OCI-LY7 (cell line): ENCODE measurements around the gene B3GAT3. TPM values are rescaled to one million over a fixed set of nuclear protein-coding genes. Genes with fewer than 3 reads are reported as not detected.
A peak's percentile ranks its signal among the peaks of the same experiment; 100 is the strongest.

Experiments
- BruUV-seq: library from RNA; stranded (reverse); fragments of 400-500 nt; replicated peaks from 2 replicates; lab custom pipeline; 2021; lab: Mats Ljungman, UMichigan
- CTCF ChIA-PET: fragments of 300-600 bp; sonication (Branson Sonifier 250); formaldehyde crosslinking; loops from one replicate; lab custom pipeline; 2022; ENCODE audit warnings: antibody characterized with exemption; ENCODE audit not compliant: unreplicated experiment; lab: Charles Lee
- POLR2A ChIA-PET: fragments of 300-600 bp; sonication (Branson Sonifier 250); formaldehyde crosslinking; loops from one replicate; lab custom pipeline; 2022; ENCODE audit warnings: antibody characterized with exemption; lab: Charles Lee
- DNase-seq: peaks from one replicate; pipeline ENCODE4 v3.0.0-alpha.2; 2015; ENCODE audit warnings: low spot score
- H2AFZ ChIP-seq: fragments of 200-600 bp; sonication (generic), shearing (Covaris generic); 2 replicates; pipeline ENCODE4 v1.6.1; 2014; ENCODE audit warnings: mild to moderate bottlenecking, antibody characterized with exemption, low read length, moderate library complexity
- H3K27ac ChIP-seq: fragments of 200-600 bp; sonication (generic); 2 replicates; pipeline ENCODE4 v1.5.1; 2014; ENCODE audit warnings: mixed run types, low read depth, mild to moderate bottlenecking, moderate library complexity, low read length, inconsistent platforms; ENCODE audit not compliant: poor library complexity, severe bottlenecking
- H3K36me3 ChIP-seq: fragments of 200-600 bp; sonication (generic); 2 replicates; pipeline ENCODE4 v1.6.1; 2014; ENCODE audit warnings: mild to moderate bottlenecking, antibody characterized with exemption, low read length, moderate library complexity, mixed read lengths; ENCODE audit not compliant: insufficient read depth
- H3K4me1 ChIP-seq: fragments of 200-600 bp; sonication (generic); 2 replicates; pipeline ENCODE4 v1.5.1; 2014; ENCODE audit warnings: mild to moderate bottlenecking, low read length; ENCODE audit not compliant: insufficient read depth, poor library complexity, severe bottlenecking
- H3K4me2 ChIP-seq: fragments of 200-600 bp; sonication (generic); 2 replicates; pipeline ENCODE4 v1.6.1; 2014; ENCODE audit warnings: mild to moderate bottlenecking, low read length
- H3K4me3 ChIP-seq: fragments of 200-600 bp; sonication (generic); 2 replicates; pipeline ENCODE4 v1.5.1; 2014; ENCODE audit warnings: mild to moderate bottlenecking, low read depth, low read length; ENCODE audit not compliant: poor library complexity, severe bottlenecking
- H3K79me2 ChIP-seq: fragments of 200-600 bp; sonication (generic); 2 replicates; pipeline ENCODE4 v1.6.1; 2016; ENCODE audit warnings: low read depth, mild to moderate bottlenecking, low read length, moderate library complexity, mixed read lengths; ENCODE audit not compliant: insufficient read depth
- H3K9me2 ChIP-seq: fragments of 200-600 bp; sonication (generic); 2 replicates; pipeline ENCODE4 v1.6.1; 2016; ENCODE audit warnings: mild to moderate bottlenecking, low read length, mixed read lengths; ENCODE audit not compliant: insufficient read depth
- H3K9me3 ChIP-seq: fragments of 200-600 bp; sonication (generic); 2 replicates; pipeline ENCODE4 v1.6.1; 2014; ENCODE audit warnings: mild to moderate bottlenecking, mixed run types, low read length, mixed read lengths
- H4K20me1 ChIP-seq: fragments of 200-600 bp; sonication (generic); 2 replicates; pipeline ENCODE4 v1.6.1; 2014; ENCODE audit warnings: mild to moderate bottlenecking, antibody characterized with exemption, low read length, moderate library complexity, mixed read lengths; ENCODE audit not compliant: insufficient read depth
- CTCF ChIP-seq: fragments of 200-600 bp; sonication (generic); conservative IDR thresholded peaks from 2 replicates; pipeline ENCODE4 v1.5.1; 2014; ENCODE audit warnings: mild to moderate bottlenecking, antibody characterized with exemption, low read length, moderate library complexity, mixed read lengths
- EZH2phosphoT487 ChIP-seq: fragments of 200-600 bp; sonication (generic); IDR thresholded peaks from 2 replicates; pipeline ENCODE4 v1.6.1; 2018; ENCODE audit warnings: low read depth, borderline replicate concordance, mild to moderate bottlenecking, mixed run types, antibody characterized with exemption, low read length, moderate library complexity, mixed read lengths
- intact Hi-C: fragments of 100-400 bp; cut with micrococcal nuclease; formaldehyde crosslinking; loops from one replicate; pipeline ENCODE4 v1.10.0; 2022; ENCODE audit not compliant: unreplicated experiment
- total RNA-seq, 2 experiments: library from RNA; depleted of rRNA in 1 of 2; stranded (reverse); fragments of >200 nt in 1 of 2; shearing (Covaris generic) in 1 of 2; gene quantifications; 2 replicates each; pipeline ENCODE4 v1.2.3, GENCODE V29; 2014 to 2022

B3GAT3 gene
- total RNA-seq, 2 experiments from 2014 or later: 71.3 to 74.3 TPM

GRCh38 chr11:62665075-62665598 lies 43.4 kb upstream of the B3GAT3 start, which contains the start of the genes C11orf98 and CSKMT:
TSS of gene C11orf98 (minus strand) at chr11:62665210. CDS start at chr11:62665169, 41 bp downstream.
TSS of gene CSKMT (plus strand) at chr11:62665312. CDS start at chr11:62665880, 568 bp downstream.
- no peaks in the 10 kb centered on the region for H3K9me3 ChIP-seq
- H3K4me1 ChIP-seq: peaks cover 40% of the 10 kb centered on the region
- intact Hi-C loops: loop anchor here (1.0 to 5.0 kb wide), 4 partner anchors 12 to 73 kb away; partner anchors contain the start of genes EML3, INTS5, MTA2 and ROM1
- TF ChIP-seq CTCF: no peak
- no peak for TF ChIP-seq EZH2phosphoT487
- H3K36me3 ChIP-seq: peaks cover 65% of the 10 kb centered on the region
- peaks cover 60% of the 10 kb centered on the region for H3K79me2 ChIP-seq
- peaks cover 6% of the 10 kb centered on the region; the same call in 1 of the 2 replicates for H4K20me1 ChIP-seq
- peak within 1 kb of the TSS; percentile 86 for H3K4me3 ChIP-seq
- peak within 1 kb of the TSS; percentile 19; the same call in 1 of the 2 replicates for H2AFZ ChIP-seq
- ChIA-PET CTCF (interaction anchor here (0.6 to 1.4 kb wide), 4 partner anchors 16 to 122 kb away, joined by 3 read pairs; no protein-coding TSS in a partner anchor), POLR2A (interaction anchor here (0.8 to 8.3 kb wide), 24 partner anchors 9 to 197 kb away, joined by 3 to 159 read pairs (median 6); partner anchors contain the start of genes B3GAT3, EEF1G, GANAB and HNRNPUL2)
- DNase-seq: peak; percentile 94
- H3K9me2 ChIP-seq: no peaks in the 10 kb centered on the region
- TSS peak; percentile 95 for BruUV-seq
- H3K4me2 ChIP-seq: peak within 1 kb of the TSS; percentile 89
- peak within 1 kb of the TSS; percentile 94 for H3K27ac ChIP-seq

- ChIA-PET CTCF (interaction anchor here (0.6 to 1.4 kb wide), 3 partner anchors 16 to 63 kb away, joined by 3 to 4 read pairs (median 3); partner anchors contain the start of gene HNRNPUL2), POLR2A (interaction anchor here (0.6 to 8.3 kb wide), 24 partner anchors 10 to 209 kb away, joined by 3 to 159 read pairs (median 6); partner anchors contain the start of genes B3GAT3, EEF1G, GANAB and HNRNPUL2)
- Histone ChIP-seq H3K4me2 (peak overlapping the region; percentile 89), H2AFZ (peak overlapping the region; percentile 19; the same call in 1 of the 2 replicates), H3K4me3 (peak overlapping the region; percentile 86), H3K79me2 (peaks cover 58% of the 10 kb centered on the region), H3K9me2 (no peaks in the 10 kb centered on the region), H3K9me3 (no peaks in the 10 kb centered on the region), H3K4me1 (peaks cover 34% of the 10 kb centered on the region), H4K20me1 (peaks cover 6% of the 10 kb centered on the region; the same call in 1 of the 2 replicates), H3K27ac (peak overlapping the region; percentile 94), H3K36me3 (peaks cover 66% of the 10 kb centered on the region)
- intact Hi-C loops: loop anchor here (1.0 to 5.0 kb wide), 4 partner anchors 11 to 72 kb away; partner anchors contain the start of genes EML3, INTS5, MTA2 and ROM1
- DNase-seq: peak; percentile 85
- TF ChIP-seq CTCF (no peak), EZH2phosphoT487 (no peak)
- BruUV-seq: TSS peak; percentile 51
Measured at GRCh38 chr11:62664405-62665074, 42.8 kb upstream of the B3GAT3 start.
